Measurements from ENCODE around the gene BEND5. TPM values are rescaled to one million over a fixed set of nuclear protein-coding genes. Genes with fewer than 3 reads are reported as not detected.

The BEND5 gene
- total RNA-seq, 1 donor: 0.72 TPM

GRCh38 chr1:48681476-48682305 lies 95.0 kb downstream of the BEND5 start:
- H3K36me3 ChIP-seq (ENCODE audit: insufficient read depth, low read length): no peaks in the 10 kb centered on the region
- H3K4me3 ChIP-seq (ENCODE audit: insufficient read depth, low read length): no peak overlapping the region
- H3K27me3 ChIP-seq (ENCODE audit: insufficient read depth, low read length): no peaks in the 10 kb centered on the region
- no peak overlapping the region for H3K4me2 ChIP-seq (ENCODE audit: insufficient read depth, low read length)
- no peaks in the 10 kb centered on the region for H3K9me3 ChIP-seq (ENCODE audit: low read depth, low read length)
- no peak overlapping the region for H2AFZ ChIP-seq (ENCODE audit: low read length)
- no peaks in the 10 kb centered on the region for H3K4me1 ChIP-seq (ENCODE audit: insufficient read depth, low read length)
- no peak for TF ChIP-seq CTCF (IDR thresholded peaks at IDR 0.05; ENCODE audit: extremely low read depth, low read depth, low read length)
- no peak overlapping the region for H3K27ac ChIP-seq (ENCODE audit: low read depth, low read length)
- no peak for DNase-seq (ENCODE audit: insufficient read length, low spot score, missing footprints)
- H4K20me1 ChIP-seq (ENCODE audit: insufficient read depth, low read length): no peaks in the 10 kb centered on the region
- H3K79me2 ChIP-seq (ENCODE audit: insufficient read depth, low read length): no peaks in the 10 kb centered on the region

- H4K20me1 ChIP-seq (ENCODE audit: insufficient read depth, low read length): no peaks in the 10 kb centered on the region
- H3K9me3 ChIP-seq (ENCODE audit: low read depth, low read length): no peaks in the 10 kb centered on the region
- H2AFZ ChIP-seq (ENCODE audit: low read length): no peak overlapping the region
- H3K79me2 ChIP-seq (ENCODE audit: insufficient read depth, low read length): no peaks in the 10 kb centered on the region
- H3K27ac ChIP-seq (ENCODE audit: low read depth, low read length): no peak overlapping the region
- no peak for DNase-seq (ENCODE audit: insufficient read length, low spot score, missing footprints)
- TF ChIP-seq CTCF (IDR thresholded peaks at IDR 0.05; ENCODE audit: extremely low read depth, low read depth, low read length): no peak
- H3K27me3 ChIP-seq (ENCODE audit: insufficient read depth, low read length): peaks cover 2% of the 10 kb centered on the region
- no peak overlapping the region for H3K4me2 ChIP-seq (ENCODE audit: insufficient read depth, low read length)
- H3K4me1 ChIP-seq (ENCODE audit: insufficient read depth, low read length): no peaks in the 10 kb centered on the region
- H3K4me3 ChIP-seq (ENCODE audit: insufficient read depth, low read length): no peak overlapping the region
- H3K36me3 ChIP-seq (ENCODE audit: insufficient read depth, low read length): no peaks in the 10 kb centered on the region
Measured at GRCh38 chr1:48680411-48681035, 96.2 kb downstream of the BEND5 start.

GRCh38 chr1:48679859-48680258 lies 96.8 kb downstream of the BEND5 start:
- Histone ChIP-seq H3K4me1 (ENCODE audit: insufficient read depth, low read length) (no peaks in the 10 kb centered on the region), H3K79me2 (ENCODE audit: insufficient read depth, low read length) (no peaks in the 10 kb centered on the region), H3K27me3 (ENCODE audit: insufficient read depth, low read length) (peaks cover 2% of the 10 kb centered on the region), H2AFZ (ENCODE audit: low read length) (no peak overlapping the region), H3K36me3 (ENCODE audit: insufficient read depth, low read length) (no peaks in the 10 kb centered on the region), H3K9me3 (ENCODE audit: low read depth, low read length) (no peaks in the 10 kb centered on the region), H3K4me2 (ENCODE audit: insufficient read depth, low read length) (no peak overlapping the region), H3K27ac (ENCODE audit: low read depth, low read length) (no peak overlapping the region), H3K4me3 (ENCODE audit: insufficient read depth, low read length) (no peak overlapping the region), H4K20me1 (ENCODE audit: insufficient read depth, low read length) (no peaks in the 10 kb centered on the region)
- DNase-seq (ENCODE audit: insufficient read length, low spot score, missing footprints): no peak
- no peak for TF ChIP-seq CTCF (IDR thresholded peaks at IDR 0.05; ENCODE audit: extremely low read depth, low read depth, low read length)

All from osteoblast (primary cell).